Measurements from ENCODE around the gene PRKAR1B. TPM values are rescaled to one million over a fixed set of nuclear protein-coding genes. Genes with fewer than 3 reads are reported as not detected.
"Not testable (repeated sequence)": the region's sequence is repeated elsewhere in the genome, so short reads cannot be mapped to it uniquely, and the experiment has no call there.

Gene PRKAR1B
- total RNA-seq, 2 experiments from 2014 or later = 22.5 to 41.6 TPM

- CTCF ChIA-PET (ENCODE audit: unreplicated experiment) = no interaction called here
- Histone ChIP-seq H3K79me2 (ENCODE audit: insufficient read depth, low read depth, low read length) (no peaks in the 10 kb centered on the region), H3K9me2 (ENCODE audit: insufficient read depth, low read length) (no peaks in the 10 kb centered on the region), H3K4me3 (ENCODE audit: low read depth, low read length, poor library complexity, severe bottlenecking) (no peak overlapping the region), H2AFZ (ENCODE audit: low read length) (no peak overlapping the region), H4K20me1 (ENCODE audit: insufficient read depth, low read length) (no peaks in the 10 kb centered on the region), H3K9me3 (ENCODE audit: low read length) (peaks cover 11% of the 10 kb centered on the region; the same call in 1 of the 2 replicates), H3K36me3 (ENCODE audit: insufficient read depth, low read length) (peaks cover 9% of the 10 kb centered on the region; the same call in 1 of the 2 replicates), H3K27ac (ENCODE audit: low read depth, low read length, poor library complexity, severe bottlenecking) (no peak overlapping the region), H3K4me1 (ENCODE audit: insufficient read depth, low read length, poor library complexity, severe bottlenecking) (no peaks in the 10 kb centered on the region), H3K4me2 (ENCODE audit: low read length) (no peak overlapping the region)
- TF ChIP-seq CTCF (conservative IDR thresholded peaks at IDR 0.05; ENCODE audit: low read length) (no peak), EZH2phosphoT487 (IDR thresholded peaks at IDR 0.05; ENCODE audit: borderline replicate concordance, low read depth, low read length) (no peak)
- intact Hi-C loops (cut with micrococcal nuclease; ENCODE audit: unreplicated experiment) = no loop called here
- DNase-seq (ENCODE audit: low spot score) = no peak
- POLR2A ChIA-PET = interaction anchor here (0.6 to 0.9 kb wide), 3 partner anchors 9 to 32 kb away, joined by 3 read pairs; no protein-coding TSS in a partner anchor
- BruUV-seq (replicated peaks) = no TSS peak
These were observed 109.2 kb downstream of the PRKAR1B start for GRCh38 chr7:617614-618538.

- no peak overlapping the region for H3K4me2 ChIP-seq (ENCODE audit: low read length)
- H3K9me3 ChIP-seq (ENCODE audit: low read length) = no peaks in the 10 kb centered on the region
- H3K27ac ChIP-seq (ENCODE audit: low read depth, low read length, poor library complexity, severe bottlenecking) = no peak overlapping the region
- BruUV-seq (replicated peaks) = no TSS peak
- intact Hi-C loops (cut with micrococcal nuclease; ENCODE audit: unreplicated experiment) = no loop called here
- H3K9me2 ChIP-seq (ENCODE audit: insufficient read depth, low read length) = no peaks in the 10 kb centered on the region
- TF ChIP-seq CTCF (conservative IDR thresholded peaks at IDR 0.05; ENCODE audit: low read length) (no peak), EZH2phosphoT487 (IDR thresholded peaks at IDR 0.05; ENCODE audit: borderline replicate concordance, low read depth, low read length) (no peak)
- no peak for DNase-seq (ENCODE audit: low spot score)
- H3K79me2 ChIP-seq (ENCODE audit: insufficient read depth, low read depth, low read length) = no peaks in the 10 kb centered on the region
- POLR2A ChIA-PET = no interaction called here
- CTCF ChIA-PET (ENCODE audit: unreplicated experiment) = interaction anchor here (0.6 kb wide), 1 partner anchor 17 kb away, joined by 3 read pairs; no protein-coding TSS in a partner anchor
- H3K4me1 ChIP-seq (ENCODE audit: insufficient read depth, low read length, poor library complexity, severe bottlenecking) = no peaks in the 10 kb centered on the region
- no peak overlapping the region for H3K4me3 ChIP-seq (ENCODE audit: low read depth, low read length, poor library complexity, severe bottlenecking)
- H2AFZ ChIP-seq (ENCODE audit: low read length) = no peak overlapping the region
- no peaks in the 10 kb centered on the region for H3K36me3 ChIP-seq (ENCODE audit: insufficient read depth, low read length)
- no peaks in the 10 kb centered on the region for H4K20me1 ChIP-seq (ENCODE audit: insufficient read depth, low read length)
These were observed 113.5 kb downstream of the PRKAR1B start for GRCh38 chr7:613442-614140.

GRCh38 chr7:611837-612236, 115.2 kb downstream of the PRKAR1B start:
- H3K79me2 ChIP-seq (ENCODE audit: insufficient read depth, low read depth, low read length); H3K9me2 ChIP-seq (ENCODE audit: insufficient read depth, low read length); H3K9me3 ChIP-seq (ENCODE audit: low read length); BruUV-seq (replicated peaks); POLR2A ChIA-PET; H3K36me3 ChIP-seq (ENCODE audit: insufficient read depth, low read length); H4K20me1 ChIP-seq (ENCODE audit: insufficient read depth, low read length); CTCF ChIA-PET (ENCODE audit: unreplicated experiment); DNase-seq (ENCODE audit: low spot score); H3K4me3 ChIP-seq (ENCODE audit: low read depth, low read length, poor library complexity, severe bottlenecking); H3K4me2 ChIP-seq (ENCODE audit: low read length); H3K27ac ChIP-seq (ENCODE audit: low read depth, low read length, poor library complexity, severe bottlenecking); intact Hi-C loops (cut with micrococcal nuclease; ENCODE audit: unreplicated experiment); H3K4me1 ChIP-seq (ENCODE audit: insufficient read depth, low read length, poor library complexity, severe bottlenecking); H2AFZ ChIP-seq (ENCODE audit: low read length): not testable (repeated sequence)
